A673 (cell line): ENCODE results near the gene PJVK. TPM values are rescaled to one million over a fixed set of nuclear protein-coding genes. Genes with fewer than 3 reads are reported as not detected.
"Not testable (repeated sequence)": the region's sequence is repeated elsewhere in the genome, so short reads cannot be mapped to it uniquely, and the experiment has no call there.

Source experiments
- BruUV-seq: library from RNA; stranded (reverse); fragments of 400-500 nt; replicated peaks from 2 replicates; lab custom pipeline; 2021; lab: Mats Ljungman, UMichigan
- CTCF ChIA-PET: fragments of 300-600 bp; sonication (Branson Sonifier 250); formaldehyde crosslinking; loops from one replicate; lab custom pipeline; 2022; ENCODE audit warnings: antibody characterized with exemption; lab: Charles Lee
- POLR2A ChIA-PET: fragments of 300-600 bp; sonication (Branson Sonifier 250); formaldehyde crosslinking; loops from one replicate; lab custom pipeline; 2022; ENCODE audit warnings: antibody characterized with exemption; ENCODE audit not compliant: low non-redundant PET; lab: Charles Lee
- DNase-seq: peaks from one replicate; pipeline ENCODE4 v3.0.0-alpha.2; 2015; ENCODE audit warnings: low spot score
- H3K27ac ChIP-seq: fragments of 200-600 bp; sonication (generic); 2 replicates; pipeline ENCODE4 v1.5.1; 2016; ENCODE audit warnings: mixed run types, low read depth, mild to moderate bottlenecking, mixed read lengths, antibody characterized with exemption, low read length; ENCODE audit not compliant: poor library complexity, severe bottlenecking
- H3K27me3 ChIP-seq: fragments of 200-600 bp; sonication (generic); replicated peaks from 2 replicates; pipeline ENCODE4 v1.6.1; 2017; ENCODE audit warnings: mixed run types, low read depth, mild to moderate bottlenecking, mixed read lengths, antibody characterized with exemption, low read length; ENCODE audit not compliant: insufficient read depth, poor library complexity
- H3K36me3 ChIP-seq: fragments of 200-600 bp; sonication (generic); 2 replicates; pipeline ENCODE4 v1.6.1; 2016; ENCODE audit warnings: mixed run types, mild to moderate bottlenecking, mixed read lengths, antibody characterized with exemption, low read length; ENCODE audit not compliant: insufficient read depth, poor library complexity, severe bottlenecking
- H3K4me1 ChIP-seq: fragments of 200-600 bp; sonication (generic); 2 replicates; pipeline ENCODE4 v1.6.1; 2017; ENCODE audit warnings: mixed run types, mild to moderate bottlenecking, mixed read lengths, antibody characterized with exemption, low read length; ENCODE audit not compliant: insufficient read depth, poor library complexity, severe bottlenecking
- H3K4me3 ChIP-seq: fragments of 200-600 bp; sonication (generic); 2 replicates; pipeline ENCODE4 v1.5.1; 2016; ENCODE audit warnings: low read depth, mixed run types, mild to moderate bottlenecking, mixed read lengths, low read length; ENCODE audit not compliant: poor library complexity, severe bottlenecking
- H3K9me3 ChIP-seq: fragments of 200-600 bp; sonication (generic); 2 replicates; pipeline ENCODE4 v1.6.1; 2016; ENCODE audit warnings: mixed run types, low read depth, mild to moderate bottlenecking, mixed read lengths, antibody characterized with exemption, low read length; ENCODE audit not compliant: poor library complexity, severe bottlenecking
- CTCF ChIP-seq: fragments of 300-800, 200-600 bp; sonication (generic); conservative IDR thresholded peaks from 2 replicates; pipeline ENCODE4 v1.5.1; 2017; ENCODE audit warnings: low read depth, mild to moderate bottlenecking, antibody characterized with exemption, low read length, moderate library complexity, mixed read lengths
- EZH2 ChIP-seq: fragments of 200-600 bp; sonication (generic); IDR thresholded peaks from 2 replicates; pipeline ENCODE4 v1.6.1; 2017; ENCODE audit warnings: borderline replicate concordance, low read depth, mild to moderate bottlenecking, mixed read lengths, antibody characterized with exemption, low read length; ENCODE audit not compliant: poor library complexity, severe bottlenecking
- intact Hi-C: fragments of 100-400 bp; cut with micrococcal nuclease; formaldehyde crosslinking; loops from one replicate; pipeline ENCODE4 v1.10.0; 2022; ENCODE audit not compliant: unreplicated experiment
- total RNA-seq: library from RNA; stranded (reverse); gene quantifications from 2 replicates; pipeline ENCODE4 v1.2.3, GENCODE V29; 2021

PJVK gene
- total RNA-seq, 1 experiment from 2014 or later, result 1.9 TPM

GRCh38 chr2:178469219-178469849 lies 18.2 kb downstream of the PJVK start:
- H3K4me3 ChIP-seq, result no peak overlapping the region
- ChIA-PET CTCF (no interaction called here), POLR2A (no interaction called here)
- H3K27ac ChIP-seq, result no peak overlapping the region
- no peak for DNase-seq
- H3K27me3 ChIP-seq, result no peaks in the 10 kb centered on the region
- H3K4me1 ChIP-seq, result peaks cover 7% of the 10 kb centered on the region
- no peaks in the 10 kb centered on the region for H3K9me3 ChIP-seq
- no peak for TF ChIP-seq CTCF
- no peak for TF ChIP-seq EZH2
- H3K36me3 ChIP-seq, result no peaks in the 10 kb centered on the region
- intact Hi-C loops, result no loop called here
- no TSS peak for BruUV-seq

GRCh38 chr2:178471313-178471712 lies 20.1 kb downstream of the PJVK start:
- POLR2A ChIA-PET, H3K36me3 ChIP-seq, intact Hi-C loops, CTCF ChIA-PET, H3K27me3 ChIP-seq, DNase-seq, BruUV-seq, H3K27ac ChIP-seq, H3K4me3 ChIP-seq, H3K9me3 ChIP-seq, H3K4me1 ChIP-seq: not testable (repeated sequence)

GRCh38 chr2:178473373-178473772 lies 22.2 kb downstream of the PJVK start:
- Histone ChIP-seq H3K27me3 (no peaks in the 10 kb centered on the region), H3K4me1 (peaks cover 8% of the 10 kb centered on the region), H3K36me3 (no peaks in the 10 kb centered on the region), H3K4me3 (no peak overlapping the region), H3K27ac (no peak overlapping the region), H3K9me3 (no peaks in the 10 kb centered on the region)
- ChIA-PET POLR2A (no interaction called here), CTCF (no interaction called here)
- DNase-seq, result no peak
- no TSS peak for BruUV-seq
- intact Hi-C loops, result no loop called here
- TF ChIP-seq CTCF, result no peak
- TF ChIP-seq EZH2, result no peak

GRCh38 chr2:178473931-178474330 lies 22.8 kb downstream of the PJVK start:
- POLR2A ChIA-PET, result no interaction called here
- no peaks in the 10 kb centered on the region for H3K9me3 ChIP-seq
- no peak overlapping the region for H3K27ac ChIP-seq
- intact Hi-C loops, result no loop called here
- no peak overlapping the region for H3K4me3 ChIP-seq
- H3K4me1 ChIP-seq, result peaks cover 8% of the 10 kb centered on the region
- no peaks in the 10 kb centered on the region for H3K36me3 ChIP-seq
- no peak for DNase-seq
- BruUV-seq, result no TSS peak
- H3K27me3 ChIP-seq, result no peaks in the 10 kb centered on the region
- no peak for TF ChIP-seq CTCF
- TF ChIP-seq EZH2, result no peak
- CTCF ChIA-PET, result no interaction called here
